NCI-H1092 (cell line): ENCODE measurements around the gene CACNB4.
"Not testable (repeated sequence)": the region's sequence is repeated elsewhere in the genome, so short reads cannot be mapped to it uniquely, and the experiment has no call there.

Source experiments
- DNase-seq: peaks from one replicate; lab custom pipeline; 2025; lab: John Stamatoyannopoulos, UW

CACNB4 gene

DNA sequence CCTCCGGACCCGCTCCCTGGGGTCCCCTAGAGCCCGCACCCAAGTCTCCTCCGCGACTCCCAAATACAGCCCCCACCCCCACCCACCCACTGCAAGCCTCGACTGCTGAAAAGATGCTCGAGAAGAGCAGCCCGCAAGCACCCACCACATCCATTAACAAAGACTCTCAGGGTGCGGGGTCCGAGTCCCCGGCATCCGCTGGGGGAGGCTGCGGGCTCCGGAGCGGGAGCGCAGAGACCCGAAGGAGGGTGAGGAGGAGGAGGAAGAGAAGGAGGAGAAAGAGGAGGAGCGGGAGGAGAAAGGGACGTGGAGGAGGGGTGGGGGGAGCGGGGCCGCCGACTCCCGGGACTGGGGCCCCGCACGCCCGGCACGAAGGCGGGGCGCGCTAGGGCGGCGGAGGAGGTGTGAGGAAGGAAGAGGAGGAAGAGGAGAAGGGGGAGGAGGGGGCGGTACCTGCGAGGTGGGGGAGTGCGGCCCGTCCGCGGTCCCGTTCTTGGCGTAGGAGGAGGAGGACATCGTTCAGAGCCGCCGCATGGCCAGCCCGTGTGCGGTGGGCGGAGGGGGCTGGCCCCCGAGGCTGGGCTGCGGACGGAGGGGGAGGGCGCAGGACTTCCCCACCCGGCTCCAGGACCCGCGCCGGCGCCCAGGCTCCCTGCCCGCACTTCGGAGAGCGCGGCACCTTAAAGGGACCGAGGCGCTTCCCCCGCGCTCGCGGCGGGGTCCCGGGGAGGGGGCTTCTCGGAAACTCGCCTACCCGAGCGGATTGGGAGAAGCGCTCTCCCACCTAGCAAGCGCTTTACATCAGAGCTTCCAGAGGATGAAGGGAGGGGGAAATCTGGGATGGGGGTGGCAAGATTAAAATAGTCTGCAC lies at the start of gene CACNB4:
Gene CACNB4, minus strand, starts transcription at position 549 of the 871 bp plus-strand sequence.
- DNase-seq = no peak

DNA sequence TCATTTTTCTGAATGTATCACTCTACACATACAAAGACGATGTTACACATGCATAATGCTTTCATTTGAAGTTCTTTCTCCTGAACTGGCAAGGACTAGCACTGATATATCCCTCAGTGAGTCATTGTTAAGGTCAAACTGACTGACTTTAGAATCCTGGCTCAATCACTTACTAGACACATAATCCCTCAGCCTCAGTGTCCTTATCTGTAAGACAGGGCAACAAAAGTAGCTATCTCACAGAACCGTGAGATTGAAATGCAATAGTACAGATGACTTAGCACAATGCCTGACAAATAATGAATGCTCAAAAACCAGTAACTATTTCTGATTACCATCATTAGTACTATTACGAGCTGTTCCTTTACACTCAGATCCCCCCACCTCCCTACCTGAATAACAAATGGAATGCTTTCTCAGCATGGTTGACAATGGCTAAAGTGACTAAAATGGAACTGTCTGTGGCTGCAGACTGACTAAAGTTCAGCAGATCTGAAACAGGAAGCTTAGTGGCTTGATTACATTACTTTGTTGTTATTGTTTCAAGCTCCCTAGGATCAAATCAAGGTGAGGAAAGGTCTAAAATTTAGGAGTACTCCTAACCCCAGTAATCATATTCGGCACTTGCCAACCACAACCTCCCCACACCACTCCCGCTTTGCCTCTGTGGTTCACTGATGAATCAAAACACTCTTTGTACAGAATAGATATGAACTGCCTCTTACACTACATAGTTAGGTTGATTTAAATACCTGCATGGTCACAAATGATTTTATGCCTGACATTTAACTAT lies 35.8 kb upstream of the CACNB4 start:
- DNase-seq = no peak

- no peak for DNase-seq
Measured at GRCh38 chr2:152132306-152132705, 33.5 kb upstream of the CACNB4 start.

- no peak for DNase-seq
Measured at GRCh38 chr2:152127628-152128027, 28.8 kb upstream of the CACNB4 start.

GRCh38 chr2:152126664-152127063 lies 27.8 kb upstream of the CACNB4 start:
- no peak for DNase-seq

DNA sequence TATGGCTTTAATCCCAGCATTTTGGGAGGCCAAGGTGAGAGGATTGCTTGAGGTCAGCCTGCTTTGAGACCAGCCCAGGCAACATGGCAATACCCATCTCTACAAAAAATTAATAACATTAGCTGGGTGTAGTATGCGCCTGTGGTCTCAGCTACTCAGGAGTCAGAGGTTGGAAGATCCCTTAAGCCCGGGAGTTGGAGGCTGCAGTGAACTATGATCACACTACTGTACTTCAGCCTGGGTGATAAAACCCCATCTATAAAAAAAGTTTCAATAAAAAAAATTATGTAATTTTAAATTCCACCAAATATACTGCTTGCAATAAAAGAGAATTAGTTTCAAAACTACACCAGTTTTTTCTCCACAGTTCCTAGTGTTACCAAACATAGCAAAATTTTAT lies 23.3 kb upstream of the CACNB4 start:
- no peak for DNase-seq

DNA sequence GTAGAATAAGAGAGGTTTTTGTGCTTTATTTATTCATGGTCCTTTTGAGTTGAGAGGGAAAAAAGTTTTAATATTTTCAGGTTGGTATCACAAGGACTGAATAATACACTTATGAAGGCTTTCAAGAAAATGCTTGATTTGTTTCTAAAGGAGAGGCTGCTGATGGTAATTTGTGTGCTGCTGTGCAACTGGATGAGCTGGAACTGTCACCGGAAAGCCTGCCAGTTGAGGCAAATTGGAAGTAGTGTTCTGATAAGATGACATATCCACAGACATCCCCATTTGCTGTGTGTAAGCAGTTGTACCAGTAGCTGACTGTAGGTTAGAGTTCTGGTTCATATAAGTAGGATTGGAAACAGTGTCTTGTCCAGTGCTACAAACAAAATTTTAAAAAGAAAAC lies 21.6 kb upstream of the CACNB4 start:
- no peak for DNase-seq

DNA sequence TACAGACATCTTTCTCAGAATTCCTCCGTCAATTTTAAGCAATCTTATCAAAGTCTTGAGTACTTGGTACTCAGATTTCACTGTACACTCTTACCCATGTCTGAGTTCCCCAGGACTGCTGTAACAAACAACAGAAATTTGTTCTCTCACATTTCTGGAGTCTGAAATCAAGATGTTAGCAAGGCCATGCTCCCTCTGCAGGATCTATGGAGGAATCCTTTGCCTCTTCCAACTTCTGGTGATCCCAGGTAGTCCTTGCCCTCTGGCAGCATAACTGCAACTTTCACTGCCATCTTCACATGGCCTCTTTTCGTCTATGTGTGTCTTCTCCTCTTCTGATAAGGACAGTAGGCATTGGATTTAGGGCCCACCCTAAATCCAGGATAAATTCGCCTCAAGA lies 17.1 kb upstream of the CACNB4 start:
- no peak for DNase-seq

DNA sequence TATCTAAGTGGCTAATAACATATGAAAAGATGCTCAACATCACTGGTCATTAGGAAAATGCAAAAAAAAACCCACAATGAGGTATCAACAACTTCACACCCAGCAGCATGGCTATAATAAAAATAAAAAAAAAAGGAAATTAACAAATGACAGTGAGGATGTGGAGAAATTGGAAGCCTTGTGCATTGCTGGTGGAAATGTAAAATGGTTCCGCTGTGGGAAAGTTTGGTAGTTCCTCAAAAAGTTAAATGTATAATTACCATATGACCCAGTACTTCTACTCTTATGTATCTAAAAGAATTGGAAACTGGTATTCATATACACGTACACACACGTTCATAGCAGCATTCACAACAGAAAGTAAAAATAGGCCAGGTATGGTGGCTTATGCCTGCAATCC lies 15.5 kb upstream of the CACNB4 start:
- no peak for DNase-seq

DNA sequence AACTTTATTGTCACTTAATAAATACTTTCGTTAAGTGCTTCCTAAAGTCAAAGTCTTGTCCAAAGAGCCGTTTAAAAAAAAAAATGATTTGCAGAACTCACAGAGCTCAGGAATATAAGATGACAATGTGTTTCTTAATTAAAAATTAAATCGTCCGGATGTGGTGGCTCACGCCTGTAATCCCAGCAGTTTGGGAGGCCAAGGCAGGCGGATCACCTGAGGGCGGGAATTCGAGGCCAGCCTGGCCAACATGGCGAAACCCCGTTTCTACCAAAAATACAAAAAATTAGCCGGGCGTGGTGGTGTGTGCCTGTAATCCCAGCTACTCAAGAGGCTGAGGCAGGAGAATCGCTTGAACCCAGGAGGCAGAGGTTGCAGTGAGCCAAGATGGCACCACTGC lies 8.3 kb upstream of the CACNB4 start:
- not testable (repeated sequence) for DNase-seq

DNA sequence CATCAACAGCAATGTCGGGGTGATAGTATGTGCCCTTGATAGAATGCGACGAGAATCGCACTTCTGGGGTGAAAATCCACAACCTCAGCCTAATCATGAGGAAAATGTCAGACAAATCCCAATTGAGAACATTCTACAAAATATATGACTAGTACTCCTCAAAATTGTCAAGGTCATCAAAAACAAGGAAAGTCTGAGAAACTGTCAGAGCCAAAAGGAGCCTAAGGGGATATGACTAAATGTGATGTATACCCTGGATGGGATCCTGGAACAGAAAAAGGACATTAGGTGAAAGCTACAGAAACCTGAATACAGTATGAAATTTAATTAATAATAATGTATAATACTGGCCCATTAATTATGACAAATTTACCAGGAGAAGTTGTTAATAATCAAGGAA lies 7.6 kb upstream of the CACNB4 start:
- no peak for DNase-seq

GRCh38 chr2:152103271-152103670 lies 4.4 kb upstream of the CACNB4 start:
- no peak for DNase-seq

DNA sequence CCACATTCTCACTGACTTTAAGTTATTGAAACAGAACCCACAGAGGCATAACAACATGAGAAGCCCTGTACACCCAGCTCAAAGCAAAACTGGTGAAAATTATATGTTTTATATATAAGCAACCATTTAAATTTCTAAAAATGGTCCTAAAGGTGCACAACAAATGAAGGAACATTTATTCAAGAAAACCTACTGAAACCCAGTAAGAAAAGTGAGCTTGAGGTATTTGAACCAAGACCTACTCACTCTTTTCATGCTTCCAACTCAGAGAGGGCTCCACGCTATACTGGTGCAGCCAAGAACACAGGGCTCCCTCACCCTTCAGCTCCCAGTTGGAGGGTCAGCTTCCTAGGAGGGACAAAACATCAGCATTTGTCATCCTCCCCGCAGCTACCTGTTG lies 2.1 kb upstream of the CACNB4 start:
- DNase-seq = no peak

- no peak for DNase-seq
Measured at GRCh38 chr2:152099367-152100050, 665 bp upstream of the CACNB4 start.

DNA sequence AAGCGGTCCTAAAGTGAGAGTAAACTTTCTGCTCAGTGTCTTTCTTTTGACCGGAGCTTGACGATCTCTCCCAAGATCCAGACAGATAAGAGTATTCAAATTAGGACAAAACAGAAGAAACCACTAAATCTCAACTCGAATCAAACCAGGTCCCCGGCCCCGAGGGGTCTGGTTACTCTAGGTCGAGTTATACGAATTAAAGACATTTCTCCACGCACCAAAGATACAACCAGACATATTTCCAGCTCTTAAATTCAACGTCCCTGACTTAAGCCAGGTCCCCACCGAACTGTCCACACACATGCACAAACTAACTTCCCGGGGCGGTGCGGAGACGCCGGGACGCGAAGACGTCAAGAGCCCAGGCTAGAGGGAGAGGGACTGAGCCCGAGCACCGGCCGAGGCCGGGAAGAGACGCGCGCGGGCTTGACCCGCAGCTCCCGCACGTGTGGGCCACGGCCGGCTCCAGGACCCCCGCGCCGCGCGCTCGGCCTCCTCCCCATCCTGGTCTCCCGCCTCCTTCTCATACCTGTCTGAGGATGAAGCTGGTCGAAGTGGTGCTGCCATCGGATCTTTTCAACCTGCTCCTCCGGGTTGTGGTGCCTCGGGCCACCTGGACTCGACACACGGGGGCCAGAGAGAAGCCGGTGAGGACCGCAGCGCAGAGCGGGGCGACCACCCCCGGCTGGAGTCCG lies 896 bp downstream of the CACNB4 start:
- DNase-seq = no peak

GRCh38 chr2:152097290-152097800 lies 1.5 kb downstream of the CACNB4 start:
- DNase-seq = no peak

GRCh38 chr2:152095146-152095545 lies 3.7 kb downstream of the CACNB4 start:
- no peak for DNase-seq

GRCh38 chr2:152094014-152094413 lies 4.8 kb downstream of the CACNB4 start:
- no peak for DNase-seq

GRCh38 chr2:152093464-152093863 lies 5.4 kb downstream of the CACNB4 start:
- DNase-seq = peak; percentile 68

- DNase-seq = no peak
Measured at GRCh38 chr2:152092095-152092494, 6.7 kb downstream of the CACNB4 start.

DNA sequence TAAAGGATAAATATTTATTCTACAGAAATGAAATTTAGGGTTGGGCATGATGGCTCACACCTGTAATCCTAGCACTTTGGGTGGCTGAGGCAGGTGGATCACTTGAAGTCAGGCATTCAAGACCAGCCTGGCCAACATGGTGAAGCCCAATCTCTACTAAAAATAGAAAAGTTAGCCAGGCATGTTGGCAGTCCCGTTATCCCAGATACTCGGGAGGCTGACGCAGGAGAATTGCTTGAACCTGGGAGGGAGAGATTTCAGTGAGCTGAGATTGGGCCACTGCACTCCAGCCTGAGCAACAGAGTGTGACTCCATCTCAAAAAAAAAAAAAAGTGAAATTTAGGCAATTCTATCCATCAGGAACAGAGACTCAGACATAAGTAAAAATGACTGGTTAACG lies 8.1 kb downstream of the CACNB4 start:
- DNase-seq = not testable (repeated sequence)

GRCh38 chr2:152089238-152089637 lies 9.6 kb downstream of the CACNB4 start:
- DNase-seq = no peak
